OCI-LY3 (cell line): ENCODE data around the gene BRI3BP.

Source experiments
- EZH2phosphoT487 ChIP-seq: fragments of 200-600 bp; shearing (Covaris generic); IDR thresholded peaks from 2 replicates; pipeline ENCODE4 v1.6.1; 2018; ENCODE audit warnings: antibody characterized with exemption, mixed run types, low read depth
- TF ChIP-seq, protein P1 (sequence below): fragments of 200-600, 300-600 bp; sonication (generic); IDR thresholded peaks from 2 replicates; pipeline ENCODE4 v1.5.1; 2014; ENCODE audit warnings: antibody characterized with exemption, low read length, low read depth

DNA sequence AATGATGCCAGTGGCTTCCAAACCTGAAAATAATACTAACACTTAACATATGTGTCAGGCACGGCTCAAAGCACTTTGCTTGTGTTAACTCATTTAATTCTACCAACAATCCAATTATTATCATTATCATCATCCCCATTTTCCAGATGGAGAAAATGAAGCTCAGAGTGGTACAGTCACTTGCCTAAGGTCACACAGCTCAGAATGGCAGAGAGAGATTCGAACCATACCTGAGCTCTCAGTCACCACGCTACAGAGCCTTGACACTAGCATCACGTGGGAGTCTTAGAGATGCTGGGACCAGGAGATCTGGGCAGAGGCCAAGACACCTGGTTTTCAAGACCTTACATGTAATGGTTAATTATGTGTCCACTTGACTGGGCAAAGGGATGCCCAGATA is 38.7 kb upstream of the BRI3BP start:
- TF ChIP-seq, protein P1, sequence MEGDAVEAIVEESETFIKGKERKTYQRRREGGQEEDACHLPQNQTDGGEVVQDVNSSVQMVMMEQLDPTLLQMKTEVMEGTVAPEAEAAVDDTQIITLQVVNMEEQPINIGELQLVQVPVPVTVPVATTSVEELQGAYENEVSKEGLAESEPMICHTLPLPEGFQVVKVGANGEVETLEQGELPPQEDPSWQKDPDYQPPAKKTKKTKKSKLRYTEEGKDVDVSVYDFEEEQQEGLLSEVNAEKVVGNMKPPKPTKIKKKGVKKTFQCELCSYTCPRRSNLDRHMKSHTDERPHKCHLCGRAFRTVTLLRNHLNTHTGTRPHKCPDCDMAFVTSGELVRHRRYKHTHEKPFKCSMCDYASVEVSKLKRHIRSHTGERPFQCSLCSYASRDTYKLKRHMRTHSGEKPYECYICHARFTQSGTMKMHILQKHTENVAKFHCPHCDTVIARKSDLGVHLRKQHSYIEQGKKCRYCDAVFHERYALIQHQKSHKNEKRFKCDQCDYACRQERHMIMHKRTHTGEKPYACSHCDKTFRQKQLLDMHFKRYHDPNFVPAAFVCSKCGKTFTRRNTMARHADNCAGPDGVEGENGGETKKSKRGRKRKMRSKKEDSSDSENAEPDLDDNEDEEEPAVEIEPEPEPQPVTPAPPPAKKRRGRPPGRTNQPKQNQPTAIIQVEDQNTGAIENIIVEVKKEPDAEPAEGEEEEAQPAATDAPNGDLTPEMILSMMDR: no peak
- TF ChIP-seq EZH2phosphoT487: no peak
